NCI-H82 treated with DMSO at 0.1 percent for 48 hours (cell line): ENCODE data around the gene PHF19.
A peak's percentile ranks its signal among the peaks of the same experiment; 100 is the strongest.

Experiments used
- DNase-seq: peaks from one replicate; lab custom pipeline; 2025; ENCODE audit not compliant: unreplicated experiment; lab: John Stamatoyannopoulos, UW

Gene PHF19

GRCh38 chr9:120855827-120856670 lies 20.9 kb downstream of the PHF19 start:
- no peak for DNase-seq

DNA sequence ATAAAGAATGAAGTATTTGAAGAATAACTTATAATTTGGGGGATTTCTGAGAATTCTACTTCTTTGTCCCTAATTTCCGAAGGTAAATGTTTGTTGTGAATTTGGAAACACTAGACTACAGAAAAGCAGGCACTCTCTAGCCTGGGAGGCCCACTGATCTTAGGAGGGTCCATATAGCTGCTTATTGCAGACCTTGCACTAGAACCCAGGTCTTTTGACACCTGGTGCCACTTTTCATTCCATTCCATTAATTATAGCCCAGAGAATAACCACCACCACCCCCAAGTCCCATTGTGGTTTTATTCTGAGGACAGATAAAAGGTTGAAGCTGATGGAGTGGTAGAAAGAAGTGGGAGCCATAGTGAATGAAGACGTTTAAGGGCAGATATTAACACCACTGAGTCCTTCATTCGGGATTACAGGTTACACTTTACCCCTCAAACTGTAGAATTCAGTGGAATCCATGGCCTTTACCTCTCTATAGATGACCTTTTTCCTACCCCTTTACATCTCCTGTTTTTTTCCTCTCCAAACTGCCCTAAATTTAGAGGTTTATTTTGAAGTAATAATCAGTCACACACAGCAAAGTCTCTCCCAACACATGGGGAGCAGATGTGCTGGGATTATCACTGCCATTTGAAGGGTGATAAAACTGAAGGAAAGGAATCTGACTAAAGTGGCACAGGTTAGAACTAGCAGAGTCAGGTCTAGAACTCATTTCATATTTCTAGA lies 22.2 kb downstream of the PHF19 start:
- no peak for DNase-seq

DNA sequence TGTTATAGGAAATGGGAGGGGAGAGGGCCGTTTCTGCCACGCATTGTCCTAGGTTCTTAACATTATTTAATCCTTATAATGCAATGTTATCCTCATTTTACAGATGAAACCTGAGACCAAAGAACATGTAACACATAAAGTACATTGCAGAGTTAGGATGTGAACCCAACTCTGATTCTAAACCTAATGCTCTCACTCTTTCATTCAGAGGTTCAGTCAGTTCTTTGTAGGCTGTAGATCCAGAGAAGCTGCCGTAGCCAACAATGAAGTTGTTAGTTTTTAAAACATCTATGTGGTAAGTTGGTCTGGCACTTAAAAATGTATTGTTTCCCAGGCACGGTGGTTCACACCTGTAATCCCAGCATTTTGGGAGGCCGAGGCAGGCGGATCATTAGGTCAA lies 23.8 kb downstream of the PHF19 start:
- no peak for DNase-seq

DNA sequence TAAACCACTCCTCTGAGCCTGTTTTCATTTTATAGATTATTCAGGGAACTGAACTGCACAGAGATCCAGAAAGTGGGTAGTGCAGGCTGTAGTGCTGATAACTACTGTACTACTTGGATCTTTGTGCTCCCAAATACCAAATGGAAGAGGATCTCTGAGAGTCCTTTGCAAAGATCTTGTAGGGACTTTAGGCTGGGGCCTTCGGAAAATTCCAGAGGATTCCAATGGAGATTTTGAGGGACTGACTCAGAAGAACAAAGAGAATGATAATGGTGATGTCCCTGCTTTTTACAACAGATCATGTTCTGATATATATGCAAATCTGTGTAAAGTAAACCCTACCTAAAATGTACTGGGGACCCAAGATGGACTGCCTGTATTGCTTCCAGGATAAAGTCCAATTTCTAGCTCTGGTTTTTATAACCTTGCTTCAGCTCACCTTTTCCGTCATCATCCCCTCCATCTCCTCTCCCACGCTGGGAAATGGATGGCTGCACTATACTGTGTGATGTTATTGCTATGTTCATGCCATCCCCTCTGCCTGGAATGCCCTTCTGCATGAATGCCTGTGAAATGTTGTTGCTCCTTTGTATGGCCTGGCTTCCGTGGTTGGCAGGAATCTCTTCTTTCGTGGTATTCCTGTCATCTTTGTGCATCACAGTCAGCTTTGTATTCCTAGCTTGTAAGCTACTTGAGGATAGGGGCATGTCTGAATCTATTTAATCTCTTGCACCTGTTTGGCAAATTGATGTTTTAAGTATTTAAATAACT lies 24.6 kb downstream of the PHF19 start:
- no peak for DNase-seq

DNA sequence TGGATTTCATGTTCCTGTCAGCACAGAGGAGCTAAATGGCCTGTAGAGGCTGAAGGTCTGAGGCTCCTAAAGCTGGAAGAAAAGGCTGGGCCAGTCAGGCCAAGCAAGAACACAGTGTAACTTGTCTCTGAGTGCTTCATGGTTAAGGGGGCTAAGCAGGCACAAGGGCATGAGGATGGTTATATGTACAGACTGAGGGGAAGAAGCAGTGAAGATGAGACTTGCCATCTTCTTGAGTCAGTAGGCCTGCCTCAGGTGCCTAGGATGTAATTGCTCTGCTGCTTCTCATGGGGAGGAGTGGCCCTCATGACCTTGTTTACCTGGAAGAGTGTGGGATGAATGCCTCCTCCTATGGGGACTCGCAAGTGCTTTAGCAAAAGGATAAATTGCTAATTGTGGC lies 25.5 kb downstream of the PHF19 start:
- DNase-seq, result no peak

- DNase-seq, result no peak
These were observed 26.7 kb downstream of the PHF19 start for GRCh38 chr9:120850315-120850714.

DNA sequence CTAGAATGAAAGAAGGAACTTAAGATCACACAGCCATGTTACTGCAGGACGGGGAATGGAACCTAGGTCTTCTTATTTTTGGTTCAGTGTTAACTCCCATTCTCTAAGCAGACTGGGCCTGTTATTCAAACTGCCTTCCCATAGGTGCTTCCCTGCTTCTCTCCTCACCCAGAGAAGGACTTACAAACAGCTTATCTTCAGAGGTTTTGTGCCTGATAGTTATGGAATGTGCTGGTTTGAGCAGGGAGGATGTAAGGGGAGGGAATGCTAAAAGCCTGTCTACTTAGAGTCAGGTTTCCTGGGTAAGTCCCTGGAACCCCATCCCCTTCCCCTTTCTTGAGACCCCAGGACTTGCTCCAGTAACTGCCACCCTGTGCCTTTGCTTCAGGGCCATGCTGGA lies 30.1 kb downstream of the PHF19 start:
- DNase-seq, result no peak

DNA sequence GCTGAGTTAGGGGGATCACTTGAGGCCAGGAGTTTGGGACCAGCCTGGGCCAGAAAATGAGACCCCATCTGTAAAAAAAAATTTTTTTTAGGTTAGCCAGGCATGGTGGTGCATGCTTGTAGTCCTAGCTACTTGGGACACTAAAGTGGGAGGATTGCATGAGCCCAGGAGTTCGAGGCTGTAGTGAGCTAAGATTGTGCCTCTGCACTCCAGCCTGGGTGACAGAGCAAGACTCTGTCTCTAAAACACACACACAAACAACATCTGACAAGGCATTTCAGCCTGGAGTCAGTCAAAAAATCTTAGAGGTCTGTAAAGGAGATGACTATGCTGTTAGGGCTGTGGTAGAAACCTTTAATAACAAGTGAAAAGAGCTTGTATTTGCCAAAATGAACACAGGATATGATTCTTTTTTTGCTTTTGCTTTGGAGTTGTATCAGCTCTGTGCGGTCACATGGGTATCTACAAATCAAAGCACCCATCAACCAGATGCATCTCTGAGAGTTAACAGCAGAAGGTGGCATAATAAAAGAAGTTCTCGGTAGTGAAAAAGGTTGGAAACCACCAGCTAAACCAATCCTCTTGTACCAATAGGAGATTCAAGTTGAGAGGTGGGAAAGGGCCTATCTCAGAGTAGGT lies 30.6 kb downstream of the PHF19 start:
- DNase-seq, result no peak

DNA sequence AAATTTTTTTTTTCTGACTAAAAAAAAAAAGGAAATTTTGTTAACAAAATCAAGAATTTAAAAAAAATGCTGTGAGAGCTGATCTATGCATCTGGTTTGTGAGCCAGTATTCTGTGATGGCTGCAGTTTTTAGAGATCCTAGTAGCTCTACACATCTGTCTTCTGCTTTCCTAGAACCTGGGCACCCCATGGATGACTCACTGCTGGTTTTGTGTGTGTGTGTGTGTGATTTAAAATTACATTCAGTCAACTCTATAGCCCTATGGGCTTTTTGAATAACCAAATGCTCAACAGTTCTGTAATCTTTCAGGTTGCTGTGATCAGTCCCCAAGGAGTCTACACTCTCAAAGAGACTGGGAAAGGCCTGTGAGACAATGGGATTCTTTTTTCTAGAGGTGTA lies 31.7 kb downstream of the PHF19 start:
- no peak for DNase-seq

- peak; percentile 89 for DNase-seq
These were observed 34.1 kb downstream of the PHF19 start, which contains the start of gene PSMD5 for GRCh38 chr9:120842685-120843485. TSS of gene PSMD5 (minus strand) at chr9:120842922. CDS start at chr9:120842909, 13 bp downstream.

GRCh38 chr9:120841930-120842684 lies 34.9 kb downstream of the PHF19 start:
- DNase-seq, result no peak

DNA sequence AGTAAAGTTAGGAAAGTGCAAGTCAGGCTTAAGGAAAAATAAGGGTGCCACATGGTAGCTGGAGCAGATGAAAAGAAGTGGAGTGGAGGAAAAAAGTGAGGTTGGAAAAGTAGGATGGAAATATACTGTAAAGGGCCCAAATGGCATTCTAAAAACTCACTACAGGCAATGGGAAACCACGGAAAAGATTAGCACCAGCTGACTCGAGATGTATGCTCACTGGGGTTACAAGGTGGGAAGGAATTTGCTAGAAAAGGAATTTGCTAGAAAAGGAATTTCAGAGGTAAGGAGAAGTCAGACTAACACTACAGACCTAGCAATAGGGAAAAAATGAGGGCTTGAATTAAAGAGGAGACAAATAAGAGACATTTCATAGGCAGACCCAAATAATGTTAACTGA lies 37.8 kb downstream of the PHF19 start:
- no peak for DNase-seq

GRCh38 chr9:120837921-120838320 lies 39.1 kb downstream of the PHF19 start:
- DNase-seq, result no peak

DNA sequence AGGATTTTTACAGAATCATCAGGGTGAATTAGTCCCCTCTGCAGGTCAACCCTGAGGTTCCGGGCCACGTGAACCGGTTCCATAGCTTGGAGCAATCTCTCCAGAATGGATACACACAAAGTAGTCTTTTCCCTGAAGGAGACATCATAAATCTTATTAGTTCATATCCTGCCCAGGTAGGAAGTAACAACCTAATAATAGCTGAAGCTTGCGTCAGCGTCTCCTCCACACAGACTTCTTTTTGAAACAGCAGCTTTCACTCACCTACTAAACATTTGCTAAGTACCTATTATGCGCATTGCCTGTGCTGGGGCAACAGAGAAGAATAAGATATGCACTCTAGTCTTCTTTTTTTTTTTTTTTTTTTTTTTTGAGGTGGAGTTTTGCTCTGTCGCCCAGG lies 43.7 kb downstream of the PHF19 start:
- DNase-seq, result no peak

GRCh38 chr9:120832807-120833206 lies 44.2 kb downstream of the PHF19 start:
- no peak for DNase-seq

DNA sequence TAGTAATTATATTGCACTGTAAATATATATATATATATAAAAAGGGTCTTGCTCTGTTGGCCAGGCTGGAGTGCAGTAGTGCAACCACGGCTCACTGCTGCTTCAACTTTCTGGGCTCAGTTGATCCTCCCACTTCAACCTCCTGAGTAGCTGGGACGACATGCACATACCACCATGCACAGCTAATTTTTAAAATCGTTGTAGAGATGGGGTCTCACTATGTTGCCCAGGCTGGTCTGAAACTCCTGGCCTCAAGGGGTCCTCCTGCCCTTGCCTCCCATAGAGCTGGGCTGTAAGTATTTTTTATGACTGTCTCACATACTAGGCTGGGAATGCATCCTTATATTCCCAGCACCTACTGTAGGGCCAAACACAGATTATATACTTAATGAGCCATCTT lies 46.1 kb downstream of the PHF19 start:
- no peak for DNase-seq

- no peak for DNase-seq
These were observed 46.8 kb downstream of the PHF19 start for GRCh38 chr9:120830151-120830550.

DNA sequence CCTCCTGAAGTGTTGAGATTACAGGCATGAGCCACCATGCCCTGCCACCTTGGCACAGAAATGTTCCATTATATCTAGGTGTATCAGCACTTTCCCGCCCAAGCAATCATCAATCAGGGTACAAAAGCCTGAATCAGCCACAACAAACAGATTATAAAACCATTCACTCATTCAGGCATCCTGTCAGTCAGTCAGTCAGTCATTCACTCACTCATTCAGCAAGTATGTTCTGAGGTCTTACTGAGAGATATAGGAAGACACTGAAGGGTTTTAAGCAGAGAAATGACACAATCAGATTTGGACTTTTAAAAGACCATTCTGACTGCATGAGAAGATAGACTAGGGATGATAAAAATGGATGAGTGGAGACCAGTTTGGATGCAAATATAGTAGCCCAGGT lies 47.3 kb downstream of the PHF19 start:
- DNase-seq, result no peak

- no peak for DNase-seq
These were observed 56.9 kb downstream of the PHF19 start for GRCh38 chr9:120820095-120820494.

DNA sequence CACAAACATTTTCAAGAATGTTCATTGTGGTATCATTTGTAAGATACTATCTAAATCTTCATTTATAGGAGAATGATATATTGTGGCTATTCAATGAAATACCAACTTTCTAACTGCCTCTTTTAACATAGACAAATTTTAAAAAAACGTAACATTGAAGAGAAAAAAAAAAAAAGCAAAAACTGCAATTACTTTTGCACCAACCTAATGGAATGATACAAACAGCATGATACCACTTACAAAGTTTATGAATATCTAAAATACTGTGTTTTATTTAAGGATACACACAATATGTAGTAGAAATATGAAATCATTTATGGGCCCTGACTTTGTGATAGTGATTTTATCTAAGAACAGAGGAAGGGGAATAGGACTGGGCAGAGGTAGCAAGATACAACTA lies 58.4 kb downstream of the PHF19 start:
- DNase-seq, result no peak
